K562 (cell line): ENCODE measurements around the gene CCDC28B. TPM values are rescaled to one million over a fixed set of nuclear protein-coding genes. Genes with fewer than 3 reads are reported as not detected.
A peak's percentile ranks its signal among the peaks of the same experiment; 100 is the strongest.

Experiments used
- ETV6 ChIP-seq, 3 experiments: fragments of 150-350 bp in 1 of 3; sonication (generic) in 1 of 3; formaldehyde crosslinking in 1 of 3; IDR thresholded peaks; 2 replicates each; pipeline versions ENCODE4 v1.6.1 to v1.8.0; 2014 to 2022; ENCODE audit warnings: borderline replicate concordance in 2 of 3, low read depth in 2 of 3, antibody characterized with exemption in 1 of 3, low read length in 1 of 3, mild to moderate bottlenecking in 1 of 3, missing genetic modification reagents in 1 of 3
- HDAC2 ChIP-seq: fragments of 450-650 bp; IDR thresholded peaks from 2 replicates; pipeline ENCODE4 v1.6.1; 2016; ENCODE audit warnings: mild to moderate bottlenecking
- HDGF ChIP-seq: fragments of 450-650 bp; IDR thresholded peaks from 2 replicates; pipeline ENCODE4 v1.6.1; 2016
- HNRNPH1 ChIP-seq: fragments of 200-400 bp; formaldehyde crosslinking; optimal IDR thresholded peaks from 2 replicates; pipeline ENCODE3; 2017; ENCODE audit warnings: low read depth, mild to moderate bottlenecking, low read length, moderate library complexity
- KAT8 ChIP-seq: fragments of 450-650 bp; IDR thresholded peaks from 2 replicates; pipeline ENCODE4 v1.6.1; 2016; ENCODE audit warnings: low read depth, mild to moderate bottlenecking
- MEF2D ChIP-seq: conservative IDR thresholded peaks from 2 replicates; pipeline ENCODE4 v1.6.1; 2016; ENCODE audit warnings: low read depth, missing genetic modification characterization, missing compliant biosample characterization
- MTA1 ChIP-seq: fragments of 450-650 bp; IDR thresholded peaks from 2 replicates; pipeline ENCODE4 v1.6.1; 2017; ENCODE audit warnings: borderline replicate concordance
- NFYB ChIP-seq: IDR thresholded peaks from 2 replicates; pipeline ENCODE4 v1.6.1; 2011; ENCODE audit warnings: mild to moderate bottlenecking, moderate library complexity; ENCODE audit not compliant: insufficient read length; ENCODE audit errors: extremely low read depth
- NUFIP1 ChIP-seq: fragments of 450-650 bp; IDR thresholded peaks from 2 replicates; pipeline ENCODE4 v1.6.1; 2018; ENCODE audit not compliant: partially characterized antibody
- PTRF ChIP-seq: fragments of 450-650 bp; IDR thresholded peaks from 2 replicates; pipeline ENCODE4 v1.6.1; 2016; ENCODE audit warnings: mild to moderate bottlenecking, missing genetic modification characterization, missing compliant biosample characterization
- RAD21 ChIP-seq, 2 experiments: fragments of 250-450 bp in 1 of 2; fragments of 450-650 bp in 1 of 2; sonication (Bioruptor Pico) in 1 of 2; formaldehyde crosslinking in 1 of 2; IDR thresholded peaks in 1 of 2; conservative IDR thresholded peaks in 1 of 2; 2 replicates each; pipeline versions ENCODE4 v1.4.0 to v1.8.0; 2020 to 2022; ENCODE audit warnings: mild to moderate bottlenecking in 2 of 2, moderate library complexity in 1 of 2
- SMARCE1 ChIP-seq: fragments of 450-650 bp; IDR thresholded peaks from 2 replicates; pipeline ENCODE4 v1.7.1; 2016; ENCODE audit warnings: mild to moderate bottlenecking
- TRIM28 ChIP-seq: fragments of 450-650 bp; IDR thresholded peaks from 2 replicates; pipeline ENCODE4 v1.6.1; 2017
- ZNF354B ChIP-seq: fragments of 250-450 bp; sonication (Bioruptor Pico); IDR thresholded peaks from 2 replicates; pipeline ENCODE4 v1.4.0; 2020
- ZNF717 ChIP-seq: fragments of 250-450 bp; sonication (Bioruptor Pico); IDR thresholded peaks from 2 replicates; pipeline ENCODE4 v1.5.0; 2021
- ZNF766 ChIP-seq: fragments of 200-800 bp; sonication (Bioruptor generic); conservative IDR thresholded peaks from 2 replicates; pipeline ENCODE4 v1.6.1; 2016; ENCODE audit warnings: missing genetic modification characterization, missing compliant biosample characterization
- polyA plus RNA-seq, 8 experiments: library from polyadenylated mRNA; depleted of rRNA in 4 of 8; stranded (reverse) in 5 of 8; unstranded in 3 of 8; fragments of >200 nt; fragmentation: Nextera tagmentation in 2 of 8; fragmentation: Illumina TruSeq in 1 of 8; extraction: Ambion mirVana in 2 of 8; extraction: Trizol in 1 of 8; gene quantifications; 2 replicates each; pipeline versions ENCODE4 v1.2.1 to v1.2.3, GENCODE V29; 2011 to 2014; ENCODE audit warnings: inconsistent platforms in 1 of 8, missing spikeins in 1 of 8
- total RNA-seq, 7 experiments: library from RNA; depleted of rRNA in 6 of 7; stranded (reverse); fragments of >200 nt in 6 of 7; fragmentation: Illumina TruSeq in 2 of 7; extraction: Trizol in 2 of 7; gene quantifications; 2 replicates each; pipeline versions ENCODE4 v1.2.1 to v1.2.3, GENCODE V29; 2011 to 2021; ENCODE audit warnings: low replicate concordance in 1 of 7
- TF ChIP-seq, protein P1 (sequence below), 3 experiments: IDR thresholded peaks in 2 of 3; conservative IDR thresholded peaks in 1 of 3; 2 replicates each; pipeline ENCODE4 v1.5.1; 2011 to 2012; ENCODE audit warnings: low read length in 3 of 3, mild to moderate bottlenecking in 3 of 3, control low read depth in 2 of 3, improper control_type of control experiment in 1 of 3, inconsistent platforms in 1 of 3, low read depth in 1 of 3, mixed read lengths in 1 of 3, moderate library complexity in 1 of 3; ENCODE audit not compliant: insufficient read depth in 2 of 3
- TF ChIP-seq, protein P2 (sequence below), 2 experiments: fragments of 450-650 bp; IDR thresholded peaks; 2 replicates each; pipeline ENCODE4 v1.6.1; 2016
- TF ChIP-seq, protein P3 (sequence below): sonication (generic); formaldehyde crosslinking; IDR thresholded peaks from 2 replicates; pipeline ENCODE4 v1.8.0; 2022; ENCODE audit warnings: missing genetic modification reagents, mild to moderate bottlenecking, moderate library complexity, borderline replicate concordance
- TF ChIP-seq, protein P4 (sequence below): sonication (generic); IDR thresholded peaks from 2 replicates; pipeline ENCODE4 v1.6.1; 2016

The CCDC28B gene
- total and polyA plus RNA-seq, 9 of the 15 experiments (the other 6 are each of a cell fraction or from before 2014, with no cell fraction given): 5.7 to 54.5 (median 31.7) TPM

DNA sequence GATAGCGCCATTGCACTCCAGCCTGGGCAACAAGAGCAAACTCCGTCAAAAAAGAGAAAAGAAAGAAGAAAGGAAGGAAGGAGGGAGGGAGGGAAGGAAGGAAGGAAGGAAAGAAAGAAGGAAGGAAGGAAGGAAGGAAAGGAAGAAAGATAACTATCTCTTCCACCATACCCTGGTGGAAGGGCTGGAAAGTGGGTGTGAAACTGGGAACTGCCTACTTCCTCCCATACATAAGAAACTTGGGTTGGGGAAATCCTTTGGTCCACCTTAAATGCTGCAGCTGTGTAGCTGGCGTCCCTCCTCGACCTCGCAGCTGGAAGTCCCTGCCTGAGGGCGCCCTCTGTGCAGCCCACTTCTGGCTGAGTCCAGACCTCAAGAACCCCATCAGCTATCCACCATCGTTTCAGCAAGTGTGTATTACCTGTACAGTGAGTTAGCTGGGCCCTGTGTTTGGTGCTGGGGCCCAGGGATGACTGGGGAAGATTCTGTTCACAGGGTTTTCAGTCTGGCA, 42.0 kb downstream of the CCDC28B start (continued):
- TF ChIP-seq, protein P1, sequence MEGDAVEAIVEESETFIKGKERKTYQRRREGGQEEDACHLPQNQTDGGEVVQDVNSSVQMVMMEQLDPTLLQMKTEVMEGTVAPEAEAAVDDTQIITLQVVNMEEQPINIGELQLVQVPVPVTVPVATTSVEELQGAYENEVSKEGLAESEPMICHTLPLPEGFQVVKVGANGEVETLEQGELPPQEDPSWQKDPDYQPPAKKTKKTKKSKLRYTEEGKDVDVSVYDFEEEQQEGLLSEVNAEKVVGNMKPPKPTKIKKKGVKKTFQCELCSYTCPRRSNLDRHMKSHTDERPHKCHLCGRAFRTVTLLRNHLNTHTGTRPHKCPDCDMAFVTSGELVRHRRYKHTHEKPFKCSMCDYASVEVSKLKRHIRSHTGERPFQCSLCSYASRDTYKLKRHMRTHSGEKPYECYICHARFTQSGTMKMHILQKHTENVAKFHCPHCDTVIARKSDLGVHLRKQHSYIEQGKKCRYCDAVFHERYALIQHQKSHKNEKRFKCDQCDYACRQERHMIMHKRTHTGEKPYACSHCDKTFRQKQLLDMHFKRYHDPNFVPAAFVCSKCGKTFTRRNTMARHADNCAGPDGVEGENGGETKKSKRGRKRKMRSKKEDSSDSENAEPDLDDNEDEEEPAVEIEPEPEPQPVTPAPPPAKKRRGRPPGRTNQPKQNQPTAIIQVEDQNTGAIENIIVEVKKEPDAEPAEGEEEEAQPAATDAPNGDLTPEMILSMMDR (IDR thresholded peaks at IDR 0.05 in 2 of 3, conservative IDR thresholded peaks at IDR 0.05 in 1 of 3; ENCODE audit: insufficient read depth in 2 of 3, low read depth in 1 of 3, low read length in 3 of 3): no peak
- TF ChIP-seq NUFIP1 (no peak), PTRF (tag) (no peak), HDAC2 (no peak), ETV6 (IDR thresholded peaks at IDR 0.05; ENCODE audit: borderline replicate concordance in 1 of 2, low read depth in 2 of 2, low read length in 1 of 2) (peak in 1 of 2 experiments; percentile 69; a peak in 2 of 4 replicates), ETV6 (CRISPR knock-in tag; IDR thresholded peaks at IDR 0.05; ENCODE audit: borderline replicate concordance) (no peak), MEF2D (tag) (no peak), ZNF766 (CRISPR knock-in tag) (no peak), MTA1 (peak; percentile 52; the same call in 1 of the 2 replicates), HNRNPH1 (no peak), TRIM28 (no peak), ZNF717 (CRISPR knock-in tag) (no peak), ZNF354B (CRISPR knock-in tag) (no peak), HDGF (peak; percentile 74; the same call in 1 of the 2 replicates), NFYB (no peak), KAT8 (no peak), RAD21 (CRISPR knock-in tag; conservative IDR thresholded peaks at IDR 0.05 in 1 of 2, IDR thresholded peaks at IDR 0.05 in 1 of 2) (peak in 1 of 2 experiments; percentile 9; a peak in 1 of 4 replicates), SMARCE1 (0 out of 2 replicates have a peak, but pooled peaks have one; percentile 48)
- TF ChIP-seq, protein P2, sequence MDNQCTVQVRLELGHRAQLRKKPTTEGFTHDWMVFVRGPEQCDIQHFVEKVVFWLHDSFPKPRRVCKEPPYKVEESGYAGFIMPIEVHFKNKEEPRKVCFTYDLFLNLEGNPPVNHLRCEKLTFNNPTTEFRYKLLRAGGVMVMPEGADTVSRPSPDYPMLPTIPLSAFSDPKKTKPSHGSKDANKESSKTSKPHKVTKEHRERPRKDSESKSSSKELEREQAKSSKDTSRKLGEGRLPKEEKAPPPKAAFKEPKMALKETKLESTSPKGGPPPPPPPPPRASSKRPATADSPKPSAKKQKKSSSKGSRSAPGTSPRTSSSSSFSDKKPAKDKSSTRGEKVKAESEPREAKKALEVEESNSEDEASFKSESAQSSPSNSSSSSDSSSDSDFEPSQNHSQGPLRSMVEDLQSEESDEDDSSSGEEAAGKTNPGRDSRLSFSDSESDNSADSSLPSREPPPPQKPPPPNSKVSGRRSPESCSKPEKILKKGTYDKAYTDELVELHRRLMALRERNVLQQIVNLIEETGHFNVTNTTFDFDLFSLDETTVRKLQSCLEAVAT (IDR thresholded peaks at IDR 0.05): 0 out of 4 replicates have a peak, but pooled peaks of 1 of the 2 experiments have one; percentile 21
- TF ChIP-seq, protein P3, sequence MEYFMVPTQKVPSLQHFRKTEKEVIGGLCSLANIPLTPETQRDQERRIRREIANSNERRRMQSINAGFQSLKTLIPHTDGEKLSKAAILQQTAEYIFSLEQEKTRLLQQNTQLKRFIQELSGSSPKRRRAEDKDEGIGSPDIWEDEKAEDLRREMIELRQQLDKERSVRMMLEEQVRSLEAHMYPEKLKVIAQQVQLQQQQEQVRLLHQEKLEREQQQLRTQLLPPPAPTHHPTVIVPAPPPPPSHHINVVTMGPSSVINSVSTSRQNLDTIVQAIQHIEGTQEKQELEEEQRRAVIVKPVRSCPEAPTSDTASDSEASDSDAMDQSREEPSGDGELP (CRISPR knock-in tag): peak; percentile 65; the same call in 1 of the 2 replicates
- TF ChIP-seq, protein P4, sequence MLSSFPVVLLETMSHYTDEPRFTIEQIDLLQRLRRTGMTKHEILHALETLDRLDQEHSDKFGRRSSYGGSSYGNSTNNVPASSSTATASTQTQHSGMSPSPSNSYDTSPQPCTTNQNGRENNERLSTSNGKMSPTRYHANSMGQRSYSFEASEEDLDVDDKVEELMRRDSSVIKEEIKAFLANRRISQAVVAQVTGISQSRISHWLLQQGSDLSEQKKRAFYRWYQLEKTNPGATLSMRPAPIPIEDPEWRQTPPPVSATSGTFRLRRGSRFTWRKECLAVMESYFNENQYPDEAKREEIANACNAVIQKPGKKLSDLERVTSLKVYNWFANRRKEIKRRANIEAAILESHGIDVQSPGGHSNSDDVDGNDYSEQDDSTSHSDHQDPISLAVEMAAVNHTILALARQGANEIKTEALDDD: no peak
